Cardiac fibroblast (primary cell): Measurements from ENCODE around the gene NPHP1.
"Not testable (repeated sequence)": the region's sequence is repeated elsewhere in the genome, so short reads cannot be mapped to it uniquely, and the experiment has no call there.

Experiments used
- DNase-seq, 2 donors: peaks; one replicate each; pipeline versions ENCODE4 v3.0.0 to v3.0.0-alpha.2; 2010; ENCODE audit warnings: low read depth in 2 of 2
- H3K4me3 ChIP-seq, 2 donors: replicated peaks in 1 of 2; 1 replicate in 1 of 2; 2 replicates in 1 of 2; pipeline ENCODE4 v1.5.1; 2011; ENCODE audit warnings: low read depth in 2 of 2, low read length in 2 of 2, mild to moderate bottlenecking in 2 of 2, moderate library complexity in 1 of 2
- CTCF ChIP-seq: IDR thresholded peaks from one replicate; pipeline ENCODE4 v1.5.1; 2011; ENCODE audit warnings: low read depth, mild to moderate bottlenecking, low read length, inconsistent platforms

The NPHP1 gene

GRCh38 chr2:110095994-110096633 lies 108.7 kb downstream of the NPHP1 start:
- DNase-seq = no peak
- H3K4me3 ChIP-seq = no peak overlapping the region
- TF ChIP-seq CTCF = no peak

GRCh38 chr2:110094884-110095534 lies 109.8 kb downstream of the NPHP1 start:
- DNase-seq = peak in 1 of 2 donors; percentile 38

GRCh38 chr2:110093924-110094323 lies 110.9 kb downstream of the NPHP1 start:
- DNase-seq, H3K4me3 ChIP-seq: not testable (repeated sequence)

More at GRCh38 chr2:110094884-110095534, 109.8 kb downstream of the NPHP1 start:
- not testable (repeated sequence) for H3K4me3 ChIP-seq

GRCh38 chr2:110090164-110090563 lies 114.6 kb downstream of the NPHP1 start:
- not testable (repeated sequence) for H3K4me3 ChIP-seq, DNase-seq

GRCh38 chr2:110083757-110084156 lies 121.1 kb downstream of the NPHP1 start:
- not testable (repeated sequence) for DNase-seq

GRCh38 chr2:110083162-110083561 lies 121.7 kb downstream of the NPHP1 start:
- DNase-seq = not testable (repeated sequence)

More at GRCh38 chr2:110083757-110084156, 121.1 kb downstream of the NPHP1 start:
- not testable (repeated sequence) for H3K4me3 ChIP-seq

GRCh38 chr2:110078104-110078503 lies 126.7 kb downstream of the NPHP1 start:
- H3K4me3 ChIP-seq, DNase-seq: not testable (repeated sequence)

More at GRCh38 chr2:110083162-110083561, 121.7 kb downstream of the NPHP1 start:
- not testable (repeated sequence) for H3K4me3 ChIP-seq

- H3K4me3 ChIP-seq, DNase-seq: not testable (repeated sequence)
Observed at GRCh38 chr2:110075896-110076295, 128.9 kb downstream of the NPHP1 start.
